ENCODE measurements around the gene G6PD.

DNA sequence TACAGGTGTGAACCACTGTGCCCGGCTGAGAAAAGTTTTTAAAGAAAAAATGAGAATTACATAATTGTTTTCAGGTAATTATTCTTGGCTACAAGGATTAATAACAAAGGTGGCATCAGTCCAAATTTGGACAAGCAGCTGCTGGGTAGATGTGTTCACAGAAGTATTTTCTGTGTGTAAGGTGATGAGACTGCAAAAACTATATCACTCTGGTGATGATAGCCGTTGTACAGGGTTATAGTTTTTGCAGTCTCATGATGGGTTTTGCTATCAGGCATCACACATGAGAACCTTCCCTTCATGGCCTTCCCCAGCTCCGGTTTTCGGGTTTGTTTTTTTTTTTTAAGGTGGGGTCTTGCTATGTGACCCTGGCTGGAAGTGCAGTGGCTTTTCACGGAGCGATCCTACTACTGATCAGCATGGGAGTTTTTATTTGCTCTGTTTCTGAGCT is 51.1 kb downstream of the G6PD start:
- TF ChIP-seq, protein P1, sequence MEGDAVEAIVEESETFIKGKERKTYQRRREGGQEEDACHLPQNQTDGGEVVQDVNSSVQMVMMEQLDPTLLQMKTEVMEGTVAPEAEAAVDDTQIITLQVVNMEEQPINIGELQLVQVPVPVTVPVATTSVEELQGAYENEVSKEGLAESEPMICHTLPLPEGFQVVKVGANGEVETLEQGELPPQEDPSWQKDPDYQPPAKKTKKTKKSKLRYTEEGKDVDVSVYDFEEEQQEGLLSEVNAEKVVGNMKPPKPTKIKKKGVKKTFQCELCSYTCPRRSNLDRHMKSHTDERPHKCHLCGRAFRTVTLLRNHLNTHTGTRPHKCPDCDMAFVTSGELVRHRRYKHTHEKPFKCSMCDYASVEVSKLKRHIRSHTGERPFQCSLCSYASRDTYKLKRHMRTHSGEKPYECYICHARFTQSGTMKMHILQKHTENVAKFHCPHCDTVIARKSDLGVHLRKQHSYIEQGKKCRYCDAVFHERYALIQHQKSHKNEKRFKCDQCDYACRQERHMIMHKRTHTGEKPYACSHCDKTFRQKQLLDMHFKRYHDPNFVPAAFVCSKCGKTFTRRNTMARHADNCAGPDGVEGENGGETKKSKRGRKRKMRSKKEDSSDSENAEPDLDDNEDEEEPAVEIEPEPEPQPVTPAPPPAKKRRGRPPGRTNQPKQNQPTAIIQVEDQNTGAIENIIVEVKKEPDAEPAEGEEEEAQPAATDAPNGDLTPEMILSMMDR (IDR thresholded peaks at IDR 0.05): no peak
- no peak for TF ChIP-seq POLR2A (IDR thresholded peaks at IDR 0.05)

All from lower leg skin (tissue), 3 donors.